Mesenchymal stem cell (in vitro differentiated cells and primary cell): ENCODE measurements around the gene GJA8.
"Not testable (repeated sequence)": the region's sequence is repeated elsewhere in the genome, so short reads cannot be mapped to it uniquely, and the experiment has no call there.

Experiments used
- DNase-seq: peaks from one replicate; pipeline ENCODE4 v3.0.0-alpha.2; 2013
- H2AFZ ChIP-seq: one replicate; pipeline ENCODE4 v1.6.1; 2013; ENCODE audit warnings: low read depth, mild to moderate bottlenecking, control low read depth, inconsistent platforms, low read length, moderate library complexity
- H2AK5ac ChIP-seq: 2 replicates; pipeline ENCODE4 v1.6.1; 2013; ENCODE audit warnings: low read length, moderate library complexity, mild to moderate bottlenecking, inconsistent platforms; ENCODE audit not compliant: severe bottlenecking
- H2BK120ac ChIP-seq: one replicate; pipeline ENCODE4 v1.6.1; 2013; ENCODE audit warnings: low read depth, mild to moderate bottlenecking, inconsistent platforms, low read length, moderate library complexity
- H2BK12ac ChIP-seq, 2 experiments: one replicate each; pipeline ENCODE4 v1.6.1; 2013; ENCODE audit warnings: inconsistent platforms in 2 of 2, low read length in 2 of 2, mild to moderate bottlenecking in 2 of 2, moderate library complexity in 2 of 2, control low read depth in 1 of 2
- H2BK15ac ChIP-seq: one replicate; pipeline ENCODE4 v1.6.1; 2013; ENCODE audit warnings: mild to moderate bottlenecking, low read depth, inconsistent platforms; ENCODE audit not compliant: poor library complexity, severe bottlenecking
- H2BK5ac ChIP-seq: 2 replicates; pipeline ENCODE4 v1.6.1; 2013; ENCODE audit warnings: low read depth, mild to moderate bottlenecking, low read length, control low read depth, inconsistent platforms; ENCODE audit not compliant: poor library complexity, severe bottlenecking
- H3K14ac ChIP-seq, 2 experiments: one replicate each; pipeline ENCODE4 v1.6.1; 2013; ENCODE audit warnings: inconsistent platforms in 2 of 2, low read length in 2 of 2, control low read depth in 1 of 2, mild to moderate bottlenecking in 1 of 2, moderate library complexity in 1 of 2
- H3K18ac ChIP-seq, 2 experiments: one replicate each; pipeline ENCODE4 v1.6.1; 2013; ENCODE audit warnings: inconsistent platforms in 2 of 2, low read length in 2 of 2, control low read depth in 1 of 2, low read depth in 1 of 2, mild to moderate bottlenecking in 1 of 2
- H3K23ac ChIP-seq, 2 experiments: one replicate each; pipeline ENCODE4 v1.6.1; 2013; ENCODE audit warnings: inconsistent platforms in 2 of 2, low read length in 2 of 2, mild to moderate bottlenecking in 2 of 2, moderate library complexity in 2 of 2, control low read depth in 1 of 2
- H3K27ac ChIP-seq: 2 replicates; pipeline ENCODE4 v1.5.1; 2013; ENCODE audit warnings: mild to moderate bottlenecking, moderate library complexity, low read length, control low read depth, inconsistent platforms; ENCODE audit not compliant: poor library complexity, severe bottlenecking
- H3K27me3 ChIP-seq, 2 experiments: 2 replicates each; pipeline versions ENCODE4 v1.6.1 to v1.7.0; 2013; ENCODE audit warnings: low read length in 2 of 2, mild to moderate bottlenecking in 2 of 2, moderate library complexity in 2 of 2, control low read depth in 1 of 2, inconsistent platforms in 1 of 2; ENCODE audit not compliant: control insufficient read depth in 1 of 2, insufficient read depth in 1 of 2
- H3K36me3 ChIP-seq, 2 experiments: 2 replicates each; pipeline versions ENCODE4 v1.6.1 to v1.7.0; 2013; ENCODE audit warnings: low read length in 2 of 2, control low read depth in 1 of 2, inconsistent platforms in 1 of 2, low read depth in 1 of 2, mild to moderate bottlenecking in 1 of 2; ENCODE audit not compliant: insufficient read depth in 2 of 2, control insufficient read depth in 1 of 2
- H3K4ac ChIP-seq, 2 experiments: one replicate each; pipeline ENCODE4 v1.6.1; 2013; ENCODE audit warnings: inconsistent platforms in 2 of 2, low read length in 2 of 2, mild to moderate bottlenecking in 2 of 2, moderate library complexity in 2 of 2, control low read depth in 1 of 2, low read depth in 1 of 2
- H3K4me1 ChIP-seq: 2 replicates; pipeline ENCODE4 v1.6.1; 2013; ENCODE audit warnings: low read depth, low read length, control low read depth; ENCODE audit not compliant: control insufficient read depth, insufficient read depth
- H3K4me2 ChIP-seq: 2 replicates; pipeline ENCODE4 v1.6.1; 2013; ENCODE audit warnings: low read length, mild to moderate bottlenecking, inconsistent platforms; ENCODE audit not compliant: poor library complexity, severe bottlenecking
- H3K4me3 ChIP-seq, 2 experiments: 2 replicates each; pipeline versions ENCODE4 v1.5.1 to v1.7.0; 2013; ENCODE audit warnings: low read length in 2 of 2, mild to moderate bottlenecking in 2 of 2, control low read depth in 1 of 2, low read depth in 1 of 2; ENCODE audit not compliant: insufficient read depth in 1 of 2
- H3K79me1 ChIP-seq: replicated peaks from 2 replicates; pipeline ENCODE4 v1.6.1; 2013; ENCODE audit warnings: mild to moderate bottlenecking, control low read depth, low read length, inconsistent platforms; ENCODE audit not compliant: poor library complexity, severe bottlenecking
- H3K9ac ChIP-seq: 2 replicates; pipeline ENCODE4 v1.7.0; 2013; ENCODE audit warnings: mild to moderate bottlenecking, low read length, moderate library complexity
- H3K9me3 ChIP-seq: 2 replicates; pipeline ENCODE4 v1.7.0; 2013; ENCODE audit warnings: mild to moderate bottlenecking, low read length; ENCODE audit not compliant: control insufficient read depth
- H4K8ac ChIP-seq: one replicate; pipeline ENCODE4 v1.6.1; 2013; ENCODE audit warnings: inconsistent platforms, mild to moderate bottlenecking, low read length, moderate library complexity
- H4K91ac ChIP-seq: one replicate; pipeline ENCODE4 v1.6.1; 2013; ENCODE audit warnings: mild to moderate bottlenecking, low read length, inconsistent platforms
- WGBS: methylation state at CpG from one replicate; pipeline ENCODE4 v1.1.7; 2013; ENCODE audit warnings: mixed read lengths; 5-methylcytosine and 5-hydroxymethylcytosine counted together

The GJA8 gene

DNA sequence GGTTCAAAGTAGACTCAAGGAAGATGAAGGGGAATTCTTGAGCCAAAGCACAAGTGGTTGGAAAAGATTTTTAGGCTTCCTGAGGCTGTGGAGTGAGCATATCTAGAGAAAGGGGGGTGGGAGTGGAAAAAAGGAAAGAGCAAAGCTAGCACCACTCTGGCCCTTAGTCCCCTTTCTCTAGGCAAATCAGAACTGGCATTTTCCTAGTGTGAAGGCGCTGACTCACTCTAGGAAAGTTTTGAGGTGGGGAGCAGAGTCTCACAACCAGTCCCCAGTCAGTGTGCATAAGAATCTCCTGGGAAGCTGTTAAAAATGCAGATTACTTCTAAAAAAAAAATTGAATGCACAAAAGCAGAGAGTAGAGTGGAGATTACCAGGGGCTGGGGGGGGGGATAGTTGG is 22.2 kb downstream of the GJA8 start:
- H4K8ac ChIP-seq = no peak overlapping the region
- no peaks in the 10 kb centered on the region for H3K79me1 ChIP-seq
- H3K27ac ChIP-seq = no peak overlapping the region
- DNase-seq = no peak
- no peak overlapping the region for H2BK120ac ChIP-seq
- no peak overlapping the region for H3K23ac ChIP-seq
- no peak overlapping the region for H2BK15ac ChIP-seq
- H3K4me1 ChIP-seq = no peaks in the 10 kb centered on the region
- H3K27me3 ChIP-seq = no peaks in the 10 kb centered on the region
- H2BK5ac ChIP-seq = no peak overlapping the region
- H2BK12ac ChIP-seq = no peak overlapping the region
- H3K9me3 ChIP-seq = no peaks in the 10 kb centered on the region
- no peak overlapping the region for H3K18ac ChIP-seq
- no peak overlapping the region for H3K4ac ChIP-seq
- no peak overlapping the region for H3K4me2 ChIP-seq
- H3K9ac ChIP-seq = no peak overlapping the region
- H2AFZ ChIP-seq = no peak overlapping the region
- H2AK5ac ChIP-seq = no peak overlapping the region
- no peak overlapping the region for H3K4me3 ChIP-seq
- WGBS = 77% methylated on average over 1 of the region's 1 CpG
- H3K14ac ChIP-seq = no peak overlapping the region
- no peaks in the 10 kb centered on the region for H3K36me3 ChIP-seq
- no peak overlapping the region for H4K91ac ChIP-seq

DNA sequence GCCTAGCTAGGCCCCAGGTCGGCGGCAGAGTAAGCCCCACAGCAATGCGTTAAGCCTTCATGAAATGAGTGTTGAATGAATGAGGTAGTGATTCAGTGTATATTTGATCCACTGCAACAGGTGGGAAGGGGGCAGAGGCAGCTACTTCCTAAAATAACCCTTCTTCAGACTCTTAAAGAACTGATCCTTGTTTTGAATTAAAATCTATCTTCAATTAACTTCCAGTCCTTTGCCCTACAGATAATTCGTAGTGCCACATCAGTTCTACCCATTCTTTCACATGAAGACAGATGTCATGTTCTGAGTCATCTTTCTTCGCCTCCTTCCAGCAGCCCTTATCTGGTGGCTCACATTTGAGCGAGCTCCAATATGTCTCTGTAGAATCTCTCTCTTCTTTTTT is 24.6 kb downstream of the GJA8 start:
- H2BK5ac ChIP-seq, H3K79me1 ChIP-seq, H4K91ac ChIP-seq, DNase-seq, H2BK120ac ChIP-seq, H3K27ac ChIP-seq, H3K27me3 ChIP-seq, H3K36me3 ChIP-seq, H3K18ac ChIP-seq, H3K14ac ChIP-seq, H3K9ac ChIP-seq, H3K4me3 ChIP-seq, H4K8ac ChIP-seq, H3K9me3 ChIP-seq, H2AK5ac ChIP-seq, H3K4me2 ChIP-seq, H2BK15ac ChIP-seq, H3K4ac ChIP-seq, H2BK12ac ChIP-seq, H2AFZ ChIP-seq, H3K23ac ChIP-seq, H3K4me1 ChIP-seq: not testable (repeated sequence)
- WGBS = 63% methylated on average over 1 of the region's 6 CpGs

GRCh38 chr1:147927689-147928088 is 25.1 kb downstream of the GJA8 start:
- H3K79me1 ChIP-seq, H3K27ac ChIP-seq, H3K23ac ChIP-seq, H3K14ac ChIP-seq, H3K18ac ChIP-seq, H2BK15ac ChIP-seq, H4K91ac ChIP-seq, H2BK12ac ChIP-seq, DNase-seq, H3K27me3 ChIP-seq, H2AK5ac ChIP-seq, H2BK5ac ChIP-seq, H3K9me3 ChIP-seq, H4K8ac ChIP-seq, H3K4me1 ChIP-seq, H3K9ac ChIP-seq, H2AFZ ChIP-seq, H2BK120ac ChIP-seq, H3K4ac ChIP-seq, H3K4me2 ChIP-seq, H3K4me3 ChIP-seq, H3K36me3 ChIP-seq: not testable (repeated sequence)
- no CpG with 5 or more reads among the region's 10 CpGs for WGBS

GRCh38 chr1:147928236-147929132 is 25.9 kb downstream of the GJA8 start, which contains the start of gene GPR89B:
TSS of gene GPR89B (plus strand) at chr1:147928420. CDS start at chr1:147928537, 117 bp downstream.
- not testable (repeated sequence) for H4K8ac ChIP-seq, H3K9me3 ChIP-seq, H3K14ac ChIP-seq, H2BK15ac ChIP-seq, H3K79me1 ChIP-seq, H2BK5ac ChIP-seq, H3K27me3 ChIP-seq, H2BK120ac ChIP-seq, H4K91ac ChIP-seq, H2AK5ac ChIP-seq, H2BK12ac ChIP-seq, H3K27ac ChIP-seq, H3K36me3 ChIP-seq, H3K4ac ChIP-seq, H3K23ac ChIP-seq, H3K4me1 ChIP-seq
- WGBS = 1% methylated on average over 28 of the region's 72 CpGs
- Histone ChIP-seq H3K4me2 (peak within 1 kb of the TSS; percentile 74), H2AFZ (peak within 1 kb of the TSS; percentile 46), H3K18ac (peak within 1 kb of the TSS in 1 of 2 experiments; percentile 24), H3K9ac (peak within 1 kb of the TSS; percentile 87), H3K4me3 (peak within 1 kb of the TSS; percentile 73 to 87)
- DNase-seq = peak; percentile 83
